ENCODE results near the gene VWF. TPM values are rescaled to one million over a fixed set of nuclear protein-coding genes. Genes with fewer than 3 reads are reported as not detected.
A peak's percentile ranks its signal among the peaks of the same experiment; 100 is the strongest.

The VWF gene
- total RNA-seq, 4 donors from 2014 or later: 34.3 to 107 (median 50.3) TPM

- DNase-seq (ENCODE audit: low spot score in 2 of 2): peak; percentile 44 to 73
- H3K4me3 ChIP-seq (ENCODE audit: low read depth, poor library complexity, severe bottlenecking): no peak overlapping the region
- 75 to 82% methylated on average over 8 of the region's 8 CpGs for WGBS, 2 donors
- TF ChIP-seq POLR2A (IDR thresholded peaks at IDR 0.05): no peak
- TF ChIP-seq CTCF (IDR thresholded peaks at IDR 0.05): no peak
- intact Hi-C loops (cut with DNase I; ENCODE audit: low total_unique reads): no loop called here
Observed at GRCh38 chr12:6140651-6141447, 16.4 kb upstream of the VWF start.

- no peak for TF ChIP-seq POLR2A (IDR thresholded peaks at IDR 0.05)
- 59 to 61% methylated on average over 2 of the region's 2 CpGs for WGBS, 2 donors
- DNase-seq (ENCODE audit: low spot score in 2 of 2): no peak
- intact Hi-C loops (cut with DNase I; ENCODE audit: low total_unique reads): no loop called here
- no peak overlapping the region for H3K4me3 ChIP-seq (ENCODE audit: low read depth, poor library complexity, severe bottlenecking)
Observed at GRCh38 chr12:6135071-6135470, 10.6 kb upstream of the VWF start.

- TF ChIP-seq CTCF (IDR thresholded peaks at IDR 0.05): no peak
- no peak for TF ChIP-seq POLR2A (IDR thresholded peaks at IDR 0.05)
- 93 to 96% methylated on average over 18 of the region's 18 CpGs for WGBS, 2 donors
- H3K4me3 ChIP-seq (ENCODE audit: low read depth, poor library complexity, severe bottlenecking): no peak overlapping the region
- intact Hi-C loops (cut with DNase I; ENCODE audit: low total_unique reads): no loop called here
- peak in 1 of 2 donors; percentile 26 for DNase-seq (ENCODE audit: low spot score in 2 of 2)
Observed at GRCh38 chr12:6133642-6134041, 9.2 kb upstream of the VWF start.

- intact Hi-C loops (cut with DNase I; ENCODE audit: low total_unique reads): no loop called here
- 57 to 86% methylated on average over 26 to 34 of the region's 34 CpGs for WGBS, 2 donors
- TF ChIP-seq CTCF (IDR thresholded peaks at IDR 0.05) (no peak), POLR2A (IDR thresholded peaks at IDR 0.05) (no peak)
Observed at GRCh38 chr12:6132496-6132895, 8.0 kb upstream of the VWF start.

GRCh38 chr12:6125310-6125608, 789 bp upstream of the VWF start:
- intact Hi-C loops (cut with DNase I; ENCODE audit: low total_unique reads): no loop called here
- TF ChIP-seq CTCF (IDR thresholded peaks at IDR 0.05) (no peak), POLR2A (IDR thresholded peaks at IDR 0.05) (no peak)
- no peak overlapping the region for H3K4me3 ChIP-seq (ENCODE audit: low read depth, poor library complexity, severe bottlenecking)
- DNase-seq (ENCODE audit: low spot score in 2 of 2): peak in 1 of 2 donors; percentile 68
- 54 to 66% methylated on average over 3 of the region's 3 CpGs for WGBS, 2 donors

More at GRCh38 chr12:6132496-6132895, 8.0 kb upstream of the VWF start:
- DNase-seq (ENCODE audit: low spot score in 2 of 2): peak in 1 of 2 donors; percentile 17
- no peak overlapping the region for H3K4me3 ChIP-seq (ENCODE audit: low read depth, poor library complexity, severe bottlenecking)

- intact Hi-C loops (cut with DNase I; ENCODE audit: low total_unique reads): no loop called here
- 77 to 82% methylated on average over 9 of the region's 9 CpGs for WGBS, 2 donors
- no peak for TF ChIP-seq POLR2A (IDR thresholded peaks at IDR 0.05)
- no peak for TF ChIP-seq CTCF (IDR thresholded peaks at IDR 0.05)
Observed at GRCh38 chr12:6123258-6123657, 1.2 kb downstream of the VWF start.

More at GRCh38 chr12:6123258-6123657, 1.2 kb downstream of the VWF start:
- H3K4me3 ChIP-seq (ENCODE audit: low read depth, poor library complexity, severe bottlenecking): no peak overlapping the region
- no peak for DNase-seq (ENCODE audit: low spot score in 2 of 2)
